Adipocyte (in vitro differentiated cells): ENCODE data around the gene AGRN.
"Not testable (repeated sequence)": the region's sequence is repeated elsewhere in the genome, so short reads cannot be mapped to it uniquely, and the experiment has no call there.

Experiments
- DNase-seq: peaks from one replicate; pipeline ENCODE4 v3.0.0-alpha.2; 2015; ENCODE audit warnings: low read depth
- H3K27me3 ChIP-seq: replicated peaks from 2 replicates; pipeline ENCODE4 v1.7.0; 2013; ENCODE audit warnings: mild to moderate bottlenecking, low read length, moderate library complexity; ENCODE audit not compliant: control insufficient read depth, insufficient read depth
- H3K36me3 ChIP-seq: 2 replicates; pipeline ENCODE4 v1.7.0; 2013; ENCODE audit warnings: low read length, mild to moderate bottlenecking, moderate library complexity; ENCODE audit not compliant: control insufficient read depth, insufficient read depth, severe bottlenecking
- H3K4me1 ChIP-seq: 2 replicates; pipeline ENCODE4 v1.7.0; 2013; ENCODE audit warnings: mild to moderate bottlenecking, low read length, moderate library complexity; ENCODE audit not compliant: control insufficient read depth, insufficient read depth
- H3K4me3 ChIP-seq: 2 replicates; pipeline ENCODE4 v1.7.0; 2013; ENCODE audit warnings: mild to moderate bottlenecking, low read length, moderate library complexity
- H3K9ac ChIP-seq: 2 replicates; pipeline ENCODE4 v1.7.0; 2013; ENCODE audit warnings: mild to moderate bottlenecking, low read length, moderate library complexity
- H3K9me3 ChIP-seq: 2 replicates; pipeline ENCODE4 v1.7.0; 2013; ENCODE audit warnings: mild to moderate bottlenecking, low read length, moderate library complexity; ENCODE audit not compliant: control insufficient read depth

The AGRN gene

GRCh38 chr1:1091344-1092148 lies 71.6 kb downstream of the AGRN start:
- no peaks in the 10 kb centered on the region for H3K36me3 ChIP-seq
- no peak for DNase-seq
- no peaks in the 10 kb centered on the region for H3K27me3 ChIP-seq
- H3K9me3 ChIP-seq = no peaks in the 10 kb centered on the region
- H3K4me1 ChIP-seq = no peaks in the 10 kb centered on the region
- H3K9ac ChIP-seq = no peak overlapping the region
- H3K4me3 ChIP-seq = no peak overlapping the region

- no peak overlapping the region for H3K4me3 ChIP-seq
- H3K9me3 ChIP-seq = no peaks in the 10 kb centered on the region
- H3K9ac ChIP-seq = no peak overlapping the region
- no peaks in the 10 kb centered on the region for H3K4me1 ChIP-seq
- H3K27me3 ChIP-seq = no peaks in the 10 kb centered on the region
- H3K36me3 ChIP-seq = no peaks in the 10 kb centered on the region
- no peak for DNase-seq
Measured at GRCh38 chr1:1092149-1092855, 72.4 kb downstream of the AGRN start.

- H3K9me3 ChIP-seq = no peaks in the 10 kb centered on the region
- no peaks in the 10 kb centered on the region for H3K4me1 ChIP-seq
- DNase-seq = no peak
- no peak overlapping the region for H3K4me3 ChIP-seq
- H3K27me3 ChIP-seq = no peaks in the 10 kb centered on the region
- H3K9ac ChIP-seq = no peak overlapping the region
- no peaks in the 10 kb centered on the region for H3K36me3 ChIP-seq
Measured at GRCh38 chr1:1092894-1093609, 73.1 kb downstream of the AGRN start.

- Histone ChIP-seq H3K4me1 (no peaks in the 10 kb centered on the region), H3K9me3 (no peaks in the 10 kb centered on the region), H3K36me3 (no peaks in the 10 kb centered on the region), H3K4me3 (no peak overlapping the region), H3K9ac (no peak overlapping the region), H3K27me3 (no peaks in the 10 kb centered on the region)
- no peak for DNase-seq
Measured at GRCh38 chr1:1093610-1093943, 73.7 kb downstream of the AGRN start.

- no peak for DNase-seq
- H3K36me3 ChIP-seq = no peaks in the 10 kb centered on the region
- H3K9ac ChIP-seq = no peak overlapping the region
- no peaks in the 10 kb centered on the region for H3K4me1 ChIP-seq
- H3K27me3 ChIP-seq = no peaks in the 10 kb centered on the region
- no peak overlapping the region for H3K4me3 ChIP-seq
- H3K9me3 ChIP-seq = peaks cover 3% of the 10 kb centered on the region
Measured at GRCh38 chr1:1094981-1095380, 75.1 kb downstream of the AGRN start.

- not testable (repeated sequence) for DNase-seq, H3K9me3 ChIP-seq, H3K4me3 ChIP-seq, H3K36me3 ChIP-seq, H3K27me3 ChIP-seq, H3K4me1 ChIP-seq, H3K9ac ChIP-seq
Measured at GRCh38 chr1:1096136-1096535, 76.2 kb downstream of the AGRN start.

GRCh38 chr1:1098681-1099421 lies 78.9 kb downstream of the AGRN start:
- Histone ChIP-seq H3K4me1 (no peaks in the 10 kb centered on the region), H3K9me3 (peaks cover 9% of the 10 kb centered on the region), H3K36me3 (no peaks in the 10 kb centered on the region), H3K27me3 (no peaks in the 10 kb centered on the region), H3K9ac (no peak overlapping the region), H3K4me3 (no peak overlapping the region)
- DNase-seq = no peak

GRCh38 chr1:1099506-1100183 lies 79.7 kb downstream of the AGRN start:
- no peaks in the 10 kb centered on the region for H3K36me3 ChIP-seq
- no peak overlapping the region for H3K9ac ChIP-seq
- no peaks in the 10 kb centered on the region for H3K4me1 ChIP-seq
- peaks cover 9% of the 10 kb centered on the region for H3K9me3 ChIP-seq
- H3K4me3 ChIP-seq = no peak overlapping the region
- DNase-seq = no peak
- no peaks in the 10 kb centered on the region for H3K27me3 ChIP-seq

GRCh38 chr1:1100296-1100695 lies 80.4 kb downstream of the AGRN start:
- DNase-seq = no peak
- no peaks in the 10 kb centered on the region for H3K4me1 ChIP-seq
- no peaks in the 10 kb centered on the region for H3K36me3 ChIP-seq
- H3K9me3 ChIP-seq = peaks cover 9% of the 10 kb centered on the region
- H3K9ac ChIP-seq = no peak overlapping the region
- no peak overlapping the region for H3K4me3 ChIP-seq
- no peaks in the 10 kb centered on the region for H3K27me3 ChIP-seq

- H3K27me3 ChIP-seq = no peaks in the 10 kb centered on the region
- no peak overlapping the region for H3K4me3 ChIP-seq
- no peak for DNase-seq
- peaks cover 9% of the 10 kb centered on the region for H3K9me3 ChIP-seq
- H3K36me3 ChIP-seq = no peaks in the 10 kb centered on the region
- H3K9ac ChIP-seq = no peak overlapping the region
- no peaks in the 10 kb centered on the region for H3K4me1 ChIP-seq
Measured at GRCh38 chr1:1101503-1101902, 81.6 kb downstream of the AGRN start.
